ENCODE results near the gene NRP1. TPM values are rescaled to one million over a fixed set of nuclear protein-coding genes. Genes with fewer than 3 reads are reported as not detected.

The NRP1 gene
- total and polyA plus RNA-seq, 2 of the 8 experiments (the other 6 are each of a cell fraction or from before 2014, with no cell fraction given) = 1.2 to 2.1 TPM

DNA sequence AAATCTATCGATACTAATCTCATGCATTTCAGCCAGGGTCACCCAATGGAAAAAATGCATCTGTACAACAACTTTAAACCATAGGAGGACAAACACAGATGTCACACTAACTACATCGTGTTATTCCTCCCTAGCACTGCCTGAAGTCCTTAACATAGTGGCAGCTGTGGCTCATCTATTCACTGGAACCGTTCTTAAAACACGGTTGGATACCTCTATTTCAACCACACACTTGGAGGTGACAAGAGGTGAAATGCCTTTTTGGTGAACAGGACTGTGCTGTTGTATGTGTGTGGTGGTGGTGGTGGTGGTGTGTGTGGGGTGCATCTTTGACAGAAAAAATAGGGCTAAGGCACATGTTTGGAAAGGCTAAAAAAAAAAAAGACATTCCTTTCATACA lies 93.1 kb downstream of the NRP1 start:
- no peak overlapping the region for H2BK20ac ChIP-seq (ENCODE audit: low read length)
- peaks cover 2% of the 10 kb centered on the region; the same call in 1 of the 2 replicates for H3K23me2 ChIP-seq (ENCODE audit: low read depth, low read length)
- H3K4me2 ChIP-seq (ENCODE audit: insufficient read depth in 1 of 2, low read depth in 2 of 2, low read length in 2 of 2) = no peak overlapping the region
- H2BK15ac ChIP-seq (ENCODE audit: low read length) = no peak overlapping the region
- H4K5ac ChIP-seq (ENCODE audit: insufficient read length, low read depth, low read length) = no peak overlapping the region
- H2BK5ac ChIP-seq (ENCODE audit: low read depth, low read length) = no peak overlapping the region
- ChIA-PET CTCF (ENCODE audit: partially characterized antibody) (no interaction called here), POLR2A (ENCODE audit: partially characterized antibody) (no interaction called here)
- H3K23ac ChIP-seq (ENCODE audit: insufficient read length) = no peak overlapping the region
- H3K79me2 ChIP-seq (ENCODE audit: control insufficient read depth in 1 of 2, insufficient read depth in 2 of 2, low read length in 2 of 2) = no peaks in the 10 kb centered on the region
- no peak overlapping the region for H3K56ac ChIP-seq (replicated peaks; ENCODE audit: insufficient read length, low read depth, low read length)
- no peak overlapping the region for H4K8ac ChIP-seq (ENCODE audit: extremely low read depth, insufficient read depth, low read length)
- no peak overlapping the region for H2BK120ac ChIP-seq (replicated peaks; ENCODE audit: low read depth, low read length)
- H4K91ac ChIP-seq (replicated peaks; ENCODE audit: insufficient read length, low read length) = no peak overlapping the region
- H2BK12ac ChIP-seq (ENCODE audit: low read depth, low read length) = no peak overlapping the region
- no peak overlapping the region for H2AFZ ChIP-seq (ENCODE audit: low read length)
- FAIRE-seq (no peak), DNase-seq (ENCODE audit: low read depth in 1 of 2, low spot score in 2 of 2) (no peak)
- no peak overlapping the region for H3K4me3 ChIP-seq (ENCODE audit: extremely low read depth in 1 of 4, insufficient read depth in 2 of 4, low read depth in 3 of 4, low read length in 4 of 4)
- H3K4me1 ChIP-seq (replicated peaks in 1 of 4; ENCODE audit: control insufficient read depth in 3 of 4, insufficient read depth in 4 of 4, low read length in 3 of 4) = no peaks in the 10 kb centered on the region
- no peaks in the 10 kb centered on the region for H3K9me3 ChIP-seq (ENCODE audit: insufficient read depth in 2 of 2, low read depth in 1 of 2, low read length in 1 of 2)
- H4K20me1 ChIP-seq (replicated peaks in 1 of 2; ENCODE audit: control insufficient read depth in 1 of 2, insufficient read depth in 2 of 2, low read length in 2 of 2) = no peaks in the 10 kb centered on the region
- H2AK5ac ChIP-seq (ENCODE audit: low read depth, low read length) = no peak overlapping the region
- no peaks in the 10 kb centered on the region for H3K36me3 ChIP-seq (ENCODE audit: control insufficient read depth in 2 of 4, insufficient read depth in 4 of 4, low read length in 3 of 4)
- peaks cover 0 to 1% (median 0%) of the 10 kb centered on the region in 4 experiments; a peak in 1 of 7 replicates for H3K27me3 ChIP-seq (replicated peaks in 1 of 4; ENCODE audit: control insufficient read depth in 3 of 4, extremely low read depth in 1 of 4, insufficient read depth in 3 of 4, low read length in 3 of 4)
- H3K14ac ChIP-seq (ENCODE audit: insufficient read length) = no peak overlapping the region
- no peak overlapping the region for H3K18ac ChIP-seq (ENCODE audit: extremely low read depth, low read length)
- no peak overlapping the region for H3K27ac ChIP-seq (ENCODE audit: low read depth, low read length)
- no peak overlapping the region for H3K9ac ChIP-seq (replicated peaks in 1 of 4; ENCODE audit: extremely low read depth in 1 of 4, low read depth in 3 of 4, low read length in 3 of 4)
- H3K79me1 ChIP-seq (ENCODE audit: low read depth, low read length) = no peaks in the 10 kb centered on the region
- no peak overlapping the region for H3K4ac ChIP-seq (replicated peaks; ENCODE audit: insufficient read length, low read depth, low read length)
- WGBS, 2 experiments (ENCODE audit: extremely low coverage in 1 of 2, insufficient coverage in 1 of 2, insufficient read length in 1 of 2, insufficient replicate concordance in 2 of 2, low coverage in 1 of 2, low lambda C conversion rate in 2 of 2, missing lambda C conversion rate in 1 of 2) = 94% methylated on average over 4 of the region's 4 CpGs; no CpG with 5 or more reads in 1 of the 2 experiments
- no peak for TF ChIP-seq JUND (IDR thresholded peaks at IDR 0.05; ENCODE audit: low read length)
- TF ChIP-seq SUZ12 (IDR thresholded peaks at IDR 0.05; ENCODE audit: low read length) = no peak
- no peak for TF ChIP-seq HDAC2 (IDR thresholded peaks at IDR 0.05; ENCODE audit: borderline replicate concordance in 1 of 2, low read depth in 2 of 2, low read length in 2 of 2)
- no peak for TF ChIP-seq NANOG (IDR thresholded peaks at IDR 0.05; ENCODE audit: insufficient read depth, low read depth, low read length, poor library complexity, severe bottlenecking)
- no peak for TF ChIP-seq RFX5 (IDR thresholded peaks at IDR 0.05; ENCODE audit: borderline replicate concordance, low read depth, low read length)
- no peak for TF ChIP-seq RAD21 (IDR thresholded peaks at IDR 0.05 in 1 of 2, conservative IDR thresholded peaks at IDR 0.05 in 1 of 2; ENCODE audit: low read depth in 2 of 2, low read length in 2 of 2)
- TF ChIP-seq TAF7 (optimal IDR thresholded peaks at IDR 0.05; ENCODE audit: borderline replicate concordance, low read depth, low read length) = no peak
- no peak for TF ChIP-seq KDM4A (IDR thresholded peaks at IDR 0.05; ENCODE audit: low read depth, low read length, severe bottlenecking)
- no peak for TF ChIP-seq GTF2F1 (IDR thresholded peaks at IDR 0.05; ENCODE audit: borderline replicate concordance, low read depth, low read length)
- TF ChIP-seq SIN3A (conservative IDR thresholded peaks at IDR 0.05 in 1 of 2, IDR thresholded peaks at IDR 0.05 in 1 of 2; ENCODE audit: low read depth in 1 of 2, low read length in 2 of 2) = no peak
- no peak for TF ChIP-seq RBBP5 (IDR thresholded peaks at IDR 0.05; ENCODE audit: borderline replicate concordance, low read depth, low read length)
- no peak for TF ChIP-seq POLR2AphosphoS5 (IDR thresholded peaks at IDR 0.05; ENCODE audit: low read depth, low read length)
- TF ChIP-seq, protein P1, sequence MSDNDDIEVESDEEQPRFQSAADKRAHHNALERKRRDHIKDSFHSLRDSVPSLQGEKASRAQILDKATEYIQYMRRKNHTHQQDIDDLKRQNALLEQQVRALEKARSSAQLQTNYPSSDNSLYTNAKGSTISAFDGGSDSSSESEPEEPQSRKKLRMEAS (IDR thresholded peaks at IDR 0.05) = no peak
